Kidney (tissue), 14 donors: ENCODE results near the gene NRCAM. TPM values are rescaled to one million over a fixed set of nuclear protein-coding genes. Genes with fewer than 3 reads are reported as not detected.

ENCODE experiments used
- DNase-seq, 5 donors: peaks; one replicate each; pipeline ENCODE4 v3.0.0-alpha.2; 2013 to 2020
- FAIRE-seq: peaks from 2 replicates; lab custom pipeline; 2012; peaks lifted over from hg19 to GRCh38; lab: Jason Lieb, UNC
- H3K27ac ChIP-seq, 2 donors: one replicate each; pipeline ENCODE4 v1.7.0; 2013; ENCODE audit warnings: low read depth in 2 of 2, low read length in 2 of 2, inconsistent platforms in 1 of 2
- H3K27me3 ChIP-seq: one replicate; pipeline ENCODE4 v1.7.1; 2013; ENCODE audit warnings: low read length, inconsistent platforms; ENCODE audit not compliant: control insufficient read depth, insufficient read depth
- H3K36me3 ChIP-seq, 3 donors: one replicate each; pipeline versions ENCODE4 v1.7.0 to v1.7.1; 2013; ENCODE audit warnings: low read length in 3 of 3, control low read depth in 1 of 3, inconsistent platforms in 1 of 3; ENCODE audit not compliant: insufficient read depth in 3 of 3, control insufficient read depth in 2 of 3
- H3K4me1 ChIP-seq, 3 donors: one replicate each; pipeline versions ENCODE4 v1.7.0 to v1.7.1; 2013; ENCODE audit warnings: low read length in 3 of 3, inconsistent platforms in 1 of 3, low read depth in 1 of 3; ENCODE audit not compliant: control insufficient read depth in 2 of 3, insufficient read depth in 2 of 3
- H3K4me3 ChIP-seq, 3 donors: one replicate each; pipeline versions ENCODE4 v1.7.0 to v1.8.1; 2013; ENCODE audit warnings: low read length in 3 of 3, control low read depth in 1 of 3, inconsistent platforms in 1 of 3
- H3K9ac ChIP-seq, 3 donors: one replicate each; pipeline versions ENCODE4 v1.7.0 to v1.7.1; 2013; ENCODE audit warnings: low read length in 3 of 3, control low read depth in 1 of 3, inconsistent platforms in 1 of 3
- H3K9me3 ChIP-seq, 3 donors: one replicate each; pipeline versions ENCODE4 v1.7.0 to v1.7.1; 2013; ENCODE audit warnings: low read length in 3 of 3, control low read depth in 1 of 3, inconsistent platforms in 1 of 3; ENCODE audit not compliant: control insufficient read depth in 2 of 3, insufficient read depth in 1 of 3
- intact Hi-C: fragments of 100-400 bp; cut with DNase I; formaldehyde crosslinking; loops from one replicate; pipeline ENCODE4 v1.11.1; 2022
- polyA plus RNA-seq: library from polyadenylated mRNA; stranded (reverse); fragments of 350-450 nt; fragmentation: Illumina TruSeq; extraction: RNeasy Lipid Tissue Mini Kit (QIAGEN cat#74804); gene quantifications from one replicate; pipeline ENCODE4 v1.2.3, GENCODE V29; 2014; ENCODE audit warnings: low read depth, low replicate concordance; ENCODE audit not compliant: insufficient read depth
- total RNA-seq: library from RNA; stranded (reverse); fragmentation: NEBNext Ultra II Directional; extraction: Animal tissue kit (Norgen Biotek cat#: 25700); gene quantifications from one replicate; pipeline ENCODE4 v1.2.1, GENCODE V29; 2021
- TF ChIP-seq, protein P1 (sequence below): IDR thresholded peaks from 3 replicates; pipeline ENCODE4 v1.5.1; 2012; ENCODE audit warnings: mild to moderate bottlenecking, moderate library complexity, borderline replicate concordance; ENCODE audit not compliant: insufficient read depth; ENCODE audit errors: extremely low read depth
- donor health status: control.
- donor health status: control.
- donor health status: control.
- donor health status: control.
- donor health status: control.
- donor health status: DM: yes; HTN: yes; CAD: no.
- donor health status: Normal renal cell carcinoma (clear cell type).

NRCAM gene
- total and polyA plus RNA-seq, 2 donors from 2014 or later, result 16.8 to 20.6 TPM

DNA sequence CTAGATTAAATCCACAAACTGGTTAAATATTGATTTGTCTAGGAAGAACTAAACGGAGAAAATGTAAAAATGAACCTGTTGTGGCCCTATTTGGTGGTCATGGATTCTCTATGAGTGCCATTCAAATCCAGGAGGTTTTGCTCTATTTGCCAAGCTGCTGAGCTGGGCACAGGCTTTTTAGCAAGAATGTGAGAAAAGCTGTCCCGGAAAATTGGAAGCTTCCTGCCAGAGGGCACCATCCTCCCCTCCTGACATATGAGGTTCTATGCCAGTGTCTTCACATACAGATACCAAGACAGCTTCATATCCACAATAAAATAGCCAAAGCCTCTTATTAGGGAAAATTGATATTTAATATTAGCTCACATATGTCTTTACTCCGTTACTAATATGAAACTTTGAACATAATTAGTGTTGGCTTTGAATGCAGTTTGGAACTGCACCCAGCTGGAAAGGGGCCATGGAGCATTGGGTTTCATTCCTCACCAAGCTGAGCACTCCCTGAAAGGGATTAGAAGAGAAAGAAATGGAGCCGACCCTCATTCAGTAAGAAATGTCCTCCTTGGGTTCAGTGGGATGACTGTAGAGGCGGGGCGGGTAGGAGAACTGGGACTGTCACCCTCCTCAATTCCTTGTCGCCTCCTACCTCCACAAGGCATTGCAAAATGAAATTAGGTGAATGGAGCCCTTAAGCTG is 47.8 kb downstream of the NRCAM start:
- Histone ChIP-seq H3K27me3 (no peaks in the 10 kb centered on the region), H3K36me3 (no peaks in the 10 kb centered on the region), H3K4me1 (peaks cover 0 to 3% (median 2%) of the 10 kb centered on the region in 3 donors), H3K4me3 (no peak overlapping the region), H3K27ac (no peak overlapping the region), H3K9me3 (no peaks in the 10 kb centered on the region), H3K9ac (no peak overlapping the region)
- intact Hi-C loops, result no loop called here
- TF ChIP-seq, protein P1, sequence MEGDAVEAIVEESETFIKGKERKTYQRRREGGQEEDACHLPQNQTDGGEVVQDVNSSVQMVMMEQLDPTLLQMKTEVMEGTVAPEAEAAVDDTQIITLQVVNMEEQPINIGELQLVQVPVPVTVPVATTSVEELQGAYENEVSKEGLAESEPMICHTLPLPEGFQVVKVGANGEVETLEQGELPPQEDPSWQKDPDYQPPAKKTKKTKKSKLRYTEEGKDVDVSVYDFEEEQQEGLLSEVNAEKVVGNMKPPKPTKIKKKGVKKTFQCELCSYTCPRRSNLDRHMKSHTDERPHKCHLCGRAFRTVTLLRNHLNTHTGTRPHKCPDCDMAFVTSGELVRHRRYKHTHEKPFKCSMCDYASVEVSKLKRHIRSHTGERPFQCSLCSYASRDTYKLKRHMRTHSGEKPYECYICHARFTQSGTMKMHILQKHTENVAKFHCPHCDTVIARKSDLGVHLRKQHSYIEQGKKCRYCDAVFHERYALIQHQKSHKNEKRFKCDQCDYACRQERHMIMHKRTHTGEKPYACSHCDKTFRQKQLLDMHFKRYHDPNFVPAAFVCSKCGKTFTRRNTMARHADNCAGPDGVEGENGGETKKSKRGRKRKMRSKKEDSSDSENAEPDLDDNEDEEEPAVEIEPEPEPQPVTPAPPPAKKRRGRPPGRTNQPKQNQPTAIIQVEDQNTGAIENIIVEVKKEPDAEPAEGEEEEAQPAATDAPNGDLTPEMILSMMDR, result no peak
- FAIRE-seq, result no peak
- no peak for DNase-seq

DNA sequence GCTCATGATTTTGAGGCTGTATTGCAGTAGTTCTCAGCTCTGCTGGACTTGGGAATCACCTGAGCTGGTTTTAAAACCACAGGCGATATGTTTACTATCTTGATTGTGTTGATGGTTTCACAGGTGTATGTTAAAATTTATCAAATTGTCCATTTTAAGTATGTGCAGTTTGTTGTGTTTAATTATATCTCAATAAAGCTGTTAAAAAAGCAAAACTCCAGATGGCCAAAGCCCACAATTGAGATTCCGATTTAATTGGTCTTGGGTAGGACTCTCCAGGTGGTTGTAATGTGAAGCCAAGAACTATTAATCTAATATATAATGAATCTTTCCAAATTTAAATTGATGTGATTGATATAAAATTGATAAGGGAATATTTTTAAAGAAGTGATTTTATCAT is 48.6 kb downstream of the NRCAM start:
- intact Hi-C loops, result no loop called here
- Histone ChIP-seq H3K9me3 (no peaks in the 10 kb centered on the region), H3K27ac (no peak overlapping the region), H3K27me3 (no peaks in the 10 kb centered on the region), H3K36me3 (no peaks in the 10 kb centered on the region), H3K4me3 (no peak overlapping the region), H3K9ac (no peak overlapping the region), H3K4me1 (peaks cover 0 to 4% (median 3%) of the 10 kb centered on the region in 3 donors)
- no peak for DNase-seq
- TF ChIP-seq, protein P1, result no peak
- FAIRE-seq, result no peak

DNA sequence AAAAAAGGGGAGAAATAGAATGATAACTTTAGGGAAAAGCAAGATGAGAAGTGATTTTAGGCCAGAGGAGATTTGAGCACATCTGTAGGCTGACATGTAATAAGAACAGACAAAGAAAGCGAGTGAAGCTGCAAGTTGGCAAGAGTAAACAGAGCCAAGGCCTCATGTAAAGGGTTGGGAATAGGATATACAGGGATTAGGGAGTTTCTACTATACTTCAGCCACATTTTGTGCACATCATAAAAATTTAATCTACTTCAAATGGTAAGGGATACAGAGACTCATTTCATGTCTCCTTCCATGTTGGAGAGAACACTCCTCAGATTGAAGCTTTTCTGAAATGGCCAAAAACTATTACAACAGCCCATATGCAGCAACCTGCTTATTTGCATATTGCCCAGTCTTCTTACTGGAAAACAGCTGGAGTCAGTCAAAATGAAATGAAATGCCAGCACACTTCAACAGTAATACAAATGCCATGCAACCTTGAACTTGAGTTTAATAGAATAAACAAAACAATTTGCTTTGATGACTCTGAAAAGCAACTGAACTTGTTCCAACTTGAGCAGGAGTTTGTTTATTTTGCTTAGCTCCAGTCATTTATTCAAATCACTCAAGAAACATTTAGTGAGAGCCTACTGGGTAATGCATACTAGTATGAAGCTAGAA is 49.9 kb downstream of the NRCAM start:
- TF ChIP-seq, protein P1, result no peak
- FAIRE-seq, result no peak
- H3K27ac ChIP-seq, result no peak overlapping the region
- peak in 2 of 5 donors; percentile 30 to 33 for DNase-seq
- no peaks in the 10 kb centered on the region for H3K9me3 ChIP-seq
- no peak overlapping the region for H3K9ac ChIP-seq
- no peak overlapping the region for H3K4me3 ChIP-seq
- no peaks in the 10 kb centered on the region for H3K27me3 ChIP-seq
- no peaks in the 10 kb centered on the region for H3K36me3 ChIP-seq
- intact Hi-C loops, result no loop called here
- peaks cover 0 to 5% (median 3%) of the 10 kb centered on the region in 3 donors for H3K4me1 ChIP-seq
